ENCODE data around the gene TUSC1. TPM values are rescaled to one million over a fixed set of nuclear protein-coding genes. Genes with fewer than 3 reads are reported as not detected.
A peak's percentile ranks its signal among the peaks of the same experiment; 100 is the strongest.
"Not testable (repeated sequence)": the region's sequence is repeated elsewhere in the genome, so short reads cannot be mapped to it uniquely, and the experiment has no call there.

The TUSC1 gene
- total and polyA plus RNA-seq, 7 experiments from 2014 or later: 0.10 to 0.48 (median 0.17) TPM; not detected in 2

- H3K4me3 ChIP-seq (ENCODE audit: low read length): no peak overlapping the region
- H3K9me3 Mint-ChIP-seq: peaks cover 0 to 20% (median 6%) of the 10 kb centered on the region in 11 donors
- POLR2A ChIA-PET: no interaction called here
- no peaks in the 10 kb centered on the region for H3K9me3 ChIP-seq (ENCODE audit: control insufficient read depth in 2 of 3, low read length in 3 of 3)
- intact Hi-C loops (cut with micrococcal nuclease): no loop called here
- no peaks in the 10 kb centered on the region for H3K27me3 ChIP-seq (ENCODE audit: control insufficient read depth in 2 of 2, insufficient read depth in 2 of 2, low read length in 2 of 2)
- H3K36me3 ChIP-seq (ENCODE audit: control insufficient read depth in 2 of 3, insufficient read depth in 3 of 3, low read length in 3 of 3): no peaks in the 10 kb centered on the region
- peaks cover 15 to 23% (median 17%) of the 10 kb centered on the region in 5 donors for H3K27me3 Mint-ChIP-seq
- peak overlapping the region in 2 of 10 donors; percentile 30 to 39 for H3K4me3 Mint-ChIP-seq
- DNase-seq (no peak), ATAC-seq (no peak)
- peaks cover 0 to 5% (median 0%) of the 10 kb centered on the region in 7 donors for H3K4me1 Mint-ChIP-seq
- no peaks in the 10 kb centered on the region for H3K36me3 Mint-ChIP-seq
- no peak overlapping the region for H3K27ac Mint-ChIP-seq
- CTCF ChIA-PET: no interaction called here
- no peak overlapping the region for H3K27ac ChIP-seq (ENCODE audit: low read depth, low read length)
- no peaks in the 10 kb centered on the region for H3K4me1 ChIP-seq (ENCODE audit: control insufficient read depth in 2 of 2, insufficient read depth in 2 of 2, low read length in 2 of 2)
Observed at GRCh38 chr9:25678846-25679360, 659 bp upstream of the TUSC1 start.

- ChIA-PET CTCF (no interaction called here), POLR2A (no interaction called here)
- Mint-ChIP-seq H3K36me3 (no peaks in the 10 kb centered on the region), H3K4me3 (peak overlapping the region; percentile 34 to 77 (median 60)), H3K27ac (no peak overlapping the region), H3K27me3 (peaks cover 15 to 23% (median 17%) of the 10 kb centered on the region in 5 donors), H3K4me1 (peaks cover 0 to 5% (median 0%) of the 10 kb centered on the region in 7 donors), H3K9me3 (peaks cover 0 to 11% (median 4%) of the 10 kb centered on the region in 11 donors)
- ATAC-seq (peak; percentile 41), DNase-seq (peak in 5 of 9 donors; percentile 1 to 23 (median 2))
- intact Hi-C loops (cut with micrococcal nuclease): no loop called here
- Histone ChIP-seq H3K27me3 (ENCODE audit: control insufficient read depth in 2 of 2, insufficient read depth in 2 of 2, low read length in 2 of 2) (no peaks in the 10 kb centered on the region), H3K4me1 (ENCODE audit: control insufficient read depth in 2 of 2, insufficient read depth in 2 of 2, low read length in 2 of 2) (no peaks in the 10 kb centered on the region), H3K9me3 (ENCODE audit: control insufficient read depth in 2 of 3, low read length in 3 of 3) (no peaks in the 10 kb centered on the region), H3K36me3 (ENCODE audit: control insufficient read depth in 2 of 3, insufficient read depth in 3 of 3, low read length in 3 of 3) (no peaks in the 10 kb centered on the region), H3K27ac (ENCODE audit: low read depth, low read length) (no peak overlapping the region), H3K4me3 (ENCODE audit: low read length) (no peak overlapping the region)
Observed at GRCh38 chr9:25677301-25678146, 720 bp downstream of the TUSC1 start.

GRCh38 chr9:25675858-25676257 lies 2.4 kb downstream of the TUSC1 start:
- H3K4me1 ChIP-seq (ENCODE audit: control insufficient read depth in 2 of 2, insufficient read depth in 2 of 2, low read length in 2 of 2); H3K27ac ChIP-seq (ENCODE audit: low read depth, low read length); H3K27ac Mint-ChIP-seq; H3K36me3 Mint-ChIP-seq; intact Hi-C loops (cut with micrococcal nuclease); H3K9me3 ChIP-seq (ENCODE audit: control insufficient read depth in 2 of 3, low read length in 3 of 3); ATAC-seq; H3K4me1 Mint-ChIP-seq; H3K27me3 ChIP-seq (ENCODE audit: control insufficient read depth in 2 of 2, insufficient read depth in 2 of 2, low read length in 2 of 2); DNase-seq; H3K4me3 ChIP-seq (ENCODE audit: low read length); POLR2A ChIA-PET; H3K4me3 Mint-ChIP-seq; CTCF ChIA-PET; H3K36me3 ChIP-seq (ENCODE audit: control insufficient read depth in 2 of 3, insufficient read depth in 3 of 3, low read length in 3 of 3): not testable (repeated sequence)
- Mint-ChIP-seq H3K27me3 (peaks cover 15 to 23% (median 17%) of the 10 kb centered on the region in 5 donors), H3K9me3 (peaks cover 0 to 11% (median 4%) of the 10 kb centered on the region in 11 donors)

GRCh38 chr9:25658571-25658970 lies 19.7 kb downstream of the TUSC1 start:
- Mint-ChIP-seq H3K4me3 (no peak overlapping the region), H3K9me3 (peaks cover 0 to 21% (median 6%) of the 10 kb centered on the region in 11 donors), H3K27me3 (no peaks in the 10 kb centered on the region)

GRCh38 chr9:25654417-25654816 lies 23.8 kb downstream of the TUSC1 start:
- POLR2A ChIA-PET: interaction anchor here (0.6 kb wide), 1 partner anchor 151 kb away, joined by 5 read pairs; no protein-coding TSS in a partner anchor
- ATAC-seq: no peak
- intact Hi-C loops (cut with micrococcal nuclease): no loop called here

More at GRCh38 chr9:25658571-25658970, 19.7 kb downstream of the TUSC1 start:
- ChIA-PET POLR2A (no interaction called here), CTCF (no interaction called here)
- intact Hi-C loops (cut with micrococcal nuclease): no loop called here
- Mint-ChIP-seq H3K4me1 (no peaks in the 10 kb centered on the region), H3K27ac (no peak overlapping the region), H3K36me3 (no peaks in the 10 kb centered on the region)
- DNase-seq (no peak), ATAC-seq (no peak)
- Histone ChIP-seq H3K27ac (ENCODE audit: low read depth, low read length) (no peak overlapping the region), H3K27me3 (ENCODE audit: control insufficient read depth in 2 of 2, insufficient read depth in 2 of 2, low read length in 2 of 2) (no peaks in the 10 kb centered on the region), H3K36me3 (ENCODE audit: control insufficient read depth in 2 of 3, insufficient read depth in 3 of 3, low read length in 3 of 3) (no peaks in the 10 kb centered on the region), H3K4me3 (ENCODE audit: low read length) (no peak overlapping the region), H3K9me3 (ENCODE audit: control insufficient read depth in 2 of 3, low read length in 3 of 3) (no peaks in the 10 kb centered on the region), H3K4me1 (ENCODE audit: control insufficient read depth in 2 of 2, insufficient read depth in 2 of 2, low read length in 2 of 2) (no peaks in the 10 kb centered on the region)

GRCh38 chr9:25648116-25648515 lies 30.1 kb downstream of the TUSC1 start:
- CTCF ChIA-PET: no interaction called here
- H3K9me3 Mint-ChIP-seq: peaks cover 0 to 17% (median 8%) of the 10 kb centered on the region in 11 donors
- no peak for ATAC-seq
- no peaks in the 10 kb centered on the region for H3K27me3 Mint-ChIP-seq
- H3K27me3 ChIP-seq (ENCODE audit: control insufficient read depth in 2 of 2, insufficient read depth in 2 of 2, low read length in 2 of 2): no peaks in the 10 kb centered on the region
- no peak overlapping the region for H3K27ac Mint-ChIP-seq
- H3K4me3 Mint-ChIP-seq: no peak overlapping the region
- POLR2A ChIA-PET: no interaction called here
- H3K9me3 ChIP-seq (ENCODE audit: control insufficient read depth in 2 of 3, low read length in 3 of 3): no peaks in the 10 kb centered on the region
- no peaks in the 10 kb centered on the region for H3K4me1 ChIP-seq (ENCODE audit: control insufficient read depth in 2 of 2, insufficient read depth in 2 of 2, low read length in 2 of 2)
- DNase-seq: no peak
- no peaks in the 10 kb centered on the region for H3K4me1 Mint-ChIP-seq
- intact Hi-C loops (cut with micrococcal nuclease): no loop called here
- H3K4me3 ChIP-seq (ENCODE audit: low read length): no peak overlapping the region
- H3K36me3 ChIP-seq (ENCODE audit: control insufficient read depth in 2 of 3, insufficient read depth in 3 of 3, low read length in 3 of 3): no peaks in the 10 kb centered on the region
- H3K36me3 Mint-ChIP-seq: no peaks in the 10 kb centered on the region
- no peak overlapping the region for H3K27ac ChIP-seq (ENCODE audit: low read depth, low read length)

More at GRCh38 chr9:25654417-25654816, 23.8 kb downstream of the TUSC1 start:
- H3K36me3 ChIP-seq (ENCODE audit: control insufficient read depth in 2 of 3, insufficient read depth in 3 of 3, low read length in 3 of 3): no peaks in the 10 kb centered on the region
- Mint-ChIP-seq H3K9me3 (peaks cover 0 to 27% (median 6%) of the 10 kb centered on the region in 11 donors), H3K36me3 (no peaks in the 10 kb centered on the region), H3K4me3 (no peak overlapping the region), H3K4me1 (no peaks in the 10 kb centered on the region), H3K27me3 (no peaks in the 10 kb centered on the region), H3K27ac (no peak overlapping the region)
- CTCF ChIA-PET: no interaction called here
- no peaks in the 10 kb centered on the region for H3K4me1 ChIP-seq (ENCODE audit: control insufficient read depth in 2 of 2, insufficient read depth in 2 of 2, low read length in 2 of 2)
- H3K4me3 ChIP-seq (ENCODE audit: low read length): no peak overlapping the region
- H3K9me3 ChIP-seq (ENCODE audit: control insufficient read depth in 2 of 3, low read length in 3 of 3): no peaks in the 10 kb centered on the region
- DNase-seq: no peak
- no peak overlapping the region for H3K27ac ChIP-seq (ENCODE audit: low read depth, low read length)
- no peaks in the 10 kb centered on the region for H3K27me3 ChIP-seq (ENCODE audit: control insufficient read depth in 2 of 2, insufficient read depth in 2 of 2, low read length in 2 of 2)

Data from naive thymus-derived CD4-positive, alpha-beta T cell (primary cell).